OCI-LY7 (cell line): ENCODE results near the gene TRIP13.
"Not testable (repeated sequence)": the region's sequence is repeated elsewhere in the genome, so short reads cannot be mapped to it uniquely, and the experiment has no call there.

Experiments
- EZH2phosphoT487 ChIP-seq: fragments of 200-600 bp; sonication (generic); IDR thresholded peaks from 2 replicates; pipeline ENCODE4 v1.6.1; 2018; ENCODE audit warnings: low read depth, borderline replicate concordance, mild to moderate bottlenecking, mixed run types, antibody characterized with exemption, low read length, moderate library complexity, mixed read lengths
- TF ChIP-seq, protein P1 (sequence below): fragments of 200-600 bp; sonication (generic); conservative IDR thresholded peaks from 2 replicates; pipeline ENCODE4 v1.5.1; 2014; ENCODE audit warnings: mild to moderate bottlenecking, antibody characterized with exemption, low read length, moderate library complexity, mixed read lengths

DNA sequence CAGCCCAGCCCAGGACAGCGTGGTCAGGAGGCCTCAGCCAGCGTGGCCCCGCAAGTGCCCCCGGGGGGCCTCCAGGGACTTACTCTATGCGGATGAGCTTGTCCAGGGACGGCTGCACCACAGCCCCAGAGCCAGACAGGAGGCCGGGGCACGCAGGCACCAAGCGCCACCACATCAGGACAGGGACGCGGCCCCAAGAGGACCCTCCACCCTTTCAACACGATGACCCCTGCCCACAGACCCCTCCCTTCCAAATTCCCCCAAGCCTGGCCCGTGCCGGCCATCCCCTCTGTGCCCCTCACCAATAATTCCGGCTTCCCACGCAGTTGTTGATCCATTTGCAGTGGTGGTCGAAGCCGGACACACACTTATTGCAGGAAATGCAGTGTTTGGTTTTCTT lies 45.5 kb upstream of the TRIP13 start:
- TF ChIP-seq, protein P1, sequence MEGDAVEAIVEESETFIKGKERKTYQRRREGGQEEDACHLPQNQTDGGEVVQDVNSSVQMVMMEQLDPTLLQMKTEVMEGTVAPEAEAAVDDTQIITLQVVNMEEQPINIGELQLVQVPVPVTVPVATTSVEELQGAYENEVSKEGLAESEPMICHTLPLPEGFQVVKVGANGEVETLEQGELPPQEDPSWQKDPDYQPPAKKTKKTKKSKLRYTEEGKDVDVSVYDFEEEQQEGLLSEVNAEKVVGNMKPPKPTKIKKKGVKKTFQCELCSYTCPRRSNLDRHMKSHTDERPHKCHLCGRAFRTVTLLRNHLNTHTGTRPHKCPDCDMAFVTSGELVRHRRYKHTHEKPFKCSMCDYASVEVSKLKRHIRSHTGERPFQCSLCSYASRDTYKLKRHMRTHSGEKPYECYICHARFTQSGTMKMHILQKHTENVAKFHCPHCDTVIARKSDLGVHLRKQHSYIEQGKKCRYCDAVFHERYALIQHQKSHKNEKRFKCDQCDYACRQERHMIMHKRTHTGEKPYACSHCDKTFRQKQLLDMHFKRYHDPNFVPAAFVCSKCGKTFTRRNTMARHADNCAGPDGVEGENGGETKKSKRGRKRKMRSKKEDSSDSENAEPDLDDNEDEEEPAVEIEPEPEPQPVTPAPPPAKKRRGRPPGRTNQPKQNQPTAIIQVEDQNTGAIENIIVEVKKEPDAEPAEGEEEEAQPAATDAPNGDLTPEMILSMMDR = not testable (repeated sequence)
- not testable (repeated sequence) for TF ChIP-seq EZH2phosphoT487
